Stimulated activated CD8-positive, alpha-beta memory T cell treated with anti-CD3 and anti-CD28 coated beads, Interleukin-4, amount 100 ng/mL, for 4 hours (primary cell): Measurements from ENCODE around the gene FRMD4B.
"Not testable (repeated sequence)": the region's sequence is repeated elsewhere in the genome, so short reads cannot be mapped to it uniquely, and the experiment has no call there.

ENCODE experiments used
- DNase-seq, 2 donors: peaks; one replicate each; pipeline ENCODE4 v3.0.0-alpha.2; 2020; ENCODE audit warnings: low read depth in 2 of 2, low spot score in 1 of 2

FRMD4B gene

DNA sequence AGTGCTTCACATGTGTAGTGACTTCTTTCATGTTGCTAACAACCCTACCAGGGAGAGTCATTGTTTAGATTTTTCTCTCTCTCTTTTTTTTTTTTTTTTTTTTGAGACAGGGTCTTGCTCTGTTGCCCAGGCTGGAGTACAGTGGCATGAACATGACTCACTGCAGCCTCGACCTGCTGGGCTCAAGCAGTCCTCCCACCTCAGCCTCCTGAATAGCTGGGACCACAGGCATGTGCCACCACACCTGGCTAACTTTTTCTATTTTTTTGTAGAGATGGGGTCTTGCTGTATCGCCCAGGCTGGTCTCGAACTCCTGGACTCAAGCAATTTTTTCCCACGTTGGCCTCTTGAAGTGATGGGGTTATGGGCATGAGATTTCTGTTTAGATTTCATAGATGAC is 63.4 kb downstream of the FRMD4B start:
- DNase-seq, result not testable (repeated sequence)

DNA sequence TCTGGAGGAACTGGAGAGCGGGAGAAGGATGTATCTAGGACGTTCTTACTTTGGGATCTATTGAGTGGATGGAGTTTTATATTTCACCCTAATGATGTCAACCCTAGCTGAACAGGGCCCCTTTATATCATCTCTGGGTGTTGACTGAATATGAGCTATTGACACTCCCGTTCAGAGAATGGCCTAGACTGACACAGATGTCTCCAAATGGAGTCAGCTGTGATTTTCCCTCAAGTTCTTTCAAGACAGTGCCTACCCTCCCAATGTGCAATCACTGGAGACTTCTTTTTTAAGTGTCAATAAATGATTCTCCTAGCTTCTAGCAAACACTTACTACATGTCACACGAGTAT is 63.8 kb downstream of the FRMD4B start:
- no peak for DNase-seq

DNA sequence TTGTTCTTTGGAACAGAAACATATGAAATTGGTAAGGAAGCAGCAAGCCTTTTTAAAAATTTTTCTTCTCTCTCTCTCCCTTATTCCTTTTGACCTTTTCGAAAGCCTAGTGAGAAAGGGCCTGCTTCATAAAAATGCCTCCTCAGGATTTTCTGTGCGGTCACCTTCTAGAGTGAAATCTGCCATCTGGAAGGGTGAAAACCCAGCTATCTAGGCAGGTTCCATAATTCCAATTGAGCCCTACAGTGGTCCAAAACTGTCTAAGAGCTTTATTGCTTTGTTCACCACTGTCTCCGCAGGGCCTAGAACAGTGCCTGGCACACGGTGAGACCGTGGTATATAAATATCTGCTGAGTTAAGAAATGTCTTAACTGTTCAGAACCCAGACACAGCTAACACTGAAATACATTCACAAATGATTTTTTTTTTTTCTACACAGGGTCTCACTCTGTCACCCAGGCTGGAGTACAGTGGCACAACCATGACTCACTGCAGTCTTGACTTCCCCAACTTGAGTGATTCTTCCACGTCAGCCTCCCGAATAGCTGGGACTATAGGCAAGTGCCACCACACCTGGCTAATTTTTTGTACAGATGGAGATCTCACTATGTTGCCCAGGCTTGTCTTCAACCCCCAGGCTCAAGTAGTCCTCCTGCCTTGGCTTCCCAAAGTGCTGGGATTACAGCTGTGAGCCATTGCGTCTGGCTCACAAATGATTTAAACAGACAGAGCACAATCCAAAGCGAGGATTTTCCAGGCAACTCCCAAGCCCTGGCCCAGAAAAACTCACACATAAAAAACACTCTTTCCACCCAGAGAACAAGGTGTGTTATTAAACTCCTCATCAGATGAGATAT is 64.4 kb downstream of the FRMD4B start:
- no peak for DNase-seq

DNA sequence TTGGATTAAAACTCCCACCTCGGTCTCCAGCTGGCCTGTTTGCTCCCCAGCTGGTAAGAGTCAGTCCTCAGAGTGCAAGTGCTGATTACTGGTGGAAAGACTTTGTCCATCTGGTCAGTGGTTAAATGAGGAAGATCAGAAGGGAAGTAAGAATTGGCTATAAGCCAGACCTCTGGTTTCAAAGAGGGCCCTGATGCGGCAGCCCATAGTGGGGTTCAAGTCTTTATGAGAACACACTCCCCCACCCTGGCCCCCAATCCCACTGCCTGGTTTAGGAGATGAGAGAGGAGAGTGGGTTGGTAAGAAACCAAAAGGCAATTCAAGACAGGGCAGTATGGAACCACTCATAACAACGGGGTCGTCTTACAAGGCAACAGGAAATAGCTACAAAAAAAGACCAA is 65.0 kb downstream of the FRMD4B start:
- no peak for DNase-seq

DNA sequence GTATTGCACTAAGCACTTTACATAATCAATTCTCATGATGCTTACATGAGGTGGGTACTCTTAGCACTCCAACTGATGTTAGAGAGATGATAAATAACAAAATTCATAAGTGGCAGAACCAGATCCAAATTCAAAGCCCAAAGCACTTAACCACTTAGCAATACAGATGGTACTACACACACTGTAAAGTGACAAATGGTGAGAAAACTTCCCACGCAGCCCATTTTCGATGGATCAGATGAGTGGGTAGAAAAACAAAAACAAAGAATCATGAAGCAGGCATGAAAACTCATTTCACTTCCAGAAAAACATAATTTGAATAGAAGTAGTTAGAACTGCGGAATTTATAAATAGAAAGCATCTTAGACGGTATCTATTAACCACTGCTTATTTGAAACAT is 66.2 kb downstream of the FRMD4B start:
- DNase-seq, result no peak

DNA sequence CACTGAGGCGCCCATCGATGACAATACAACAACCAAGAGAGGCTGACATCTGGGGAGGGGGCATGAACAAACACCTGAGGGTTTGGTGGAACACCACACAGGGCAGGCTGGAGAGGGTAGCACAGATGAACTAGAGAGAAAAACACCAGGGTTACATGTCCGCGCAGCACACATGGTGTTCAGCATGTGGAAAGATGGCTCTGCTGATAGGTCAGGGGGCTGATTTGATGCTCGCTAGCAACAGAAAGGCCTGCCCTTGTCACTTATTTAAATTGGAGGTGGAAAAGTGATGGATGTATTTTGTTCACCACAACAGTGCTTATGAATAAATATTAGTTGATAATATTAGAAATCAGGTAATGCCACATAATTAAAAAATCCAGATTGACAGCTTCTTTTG is 67.5 kb downstream of the FRMD4B start:
- no peak for DNase-seq

DNA sequence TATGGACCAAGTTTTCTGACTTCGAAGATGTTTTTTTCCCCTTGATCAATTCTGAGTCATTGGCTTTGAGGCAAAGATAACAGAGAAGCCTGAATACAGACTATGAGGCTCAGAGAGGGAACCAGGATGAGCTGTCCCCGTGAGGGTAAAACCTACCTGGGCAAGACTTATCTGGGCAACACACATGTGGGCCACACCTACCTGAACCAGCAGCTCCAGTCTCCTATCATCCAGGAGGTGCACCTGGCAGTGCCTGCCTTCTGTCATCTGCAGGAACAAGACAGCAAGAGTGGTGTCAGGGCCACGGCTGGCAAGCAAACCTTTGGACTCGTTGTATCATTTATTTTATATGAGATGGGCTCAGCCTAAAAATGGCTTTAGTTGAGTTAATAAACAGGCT is 72.6 kb downstream of the FRMD4B start:
- no peak for DNase-seq

DNA sequence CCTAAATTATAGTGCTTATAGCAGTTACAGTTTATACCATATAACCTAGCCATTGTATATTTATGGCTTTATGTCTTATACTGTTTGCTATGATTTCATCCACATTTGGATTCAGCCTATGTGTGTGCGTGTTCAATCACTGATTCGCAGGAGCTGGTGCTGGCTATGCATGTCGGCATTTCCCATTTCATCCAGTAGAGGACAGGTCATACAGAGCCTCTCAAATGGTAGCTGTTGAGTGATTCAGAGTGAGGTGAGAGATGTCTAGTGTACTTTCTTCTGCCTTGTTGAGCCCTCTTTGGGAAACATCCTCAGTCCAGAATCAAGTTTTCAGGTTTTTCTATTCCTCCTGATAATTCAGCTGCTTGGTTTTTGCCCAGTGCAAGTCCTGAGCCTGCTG is 76.1 kb downstream of the FRMD4B start:
- DNase-seq, result no peak

DNA sequence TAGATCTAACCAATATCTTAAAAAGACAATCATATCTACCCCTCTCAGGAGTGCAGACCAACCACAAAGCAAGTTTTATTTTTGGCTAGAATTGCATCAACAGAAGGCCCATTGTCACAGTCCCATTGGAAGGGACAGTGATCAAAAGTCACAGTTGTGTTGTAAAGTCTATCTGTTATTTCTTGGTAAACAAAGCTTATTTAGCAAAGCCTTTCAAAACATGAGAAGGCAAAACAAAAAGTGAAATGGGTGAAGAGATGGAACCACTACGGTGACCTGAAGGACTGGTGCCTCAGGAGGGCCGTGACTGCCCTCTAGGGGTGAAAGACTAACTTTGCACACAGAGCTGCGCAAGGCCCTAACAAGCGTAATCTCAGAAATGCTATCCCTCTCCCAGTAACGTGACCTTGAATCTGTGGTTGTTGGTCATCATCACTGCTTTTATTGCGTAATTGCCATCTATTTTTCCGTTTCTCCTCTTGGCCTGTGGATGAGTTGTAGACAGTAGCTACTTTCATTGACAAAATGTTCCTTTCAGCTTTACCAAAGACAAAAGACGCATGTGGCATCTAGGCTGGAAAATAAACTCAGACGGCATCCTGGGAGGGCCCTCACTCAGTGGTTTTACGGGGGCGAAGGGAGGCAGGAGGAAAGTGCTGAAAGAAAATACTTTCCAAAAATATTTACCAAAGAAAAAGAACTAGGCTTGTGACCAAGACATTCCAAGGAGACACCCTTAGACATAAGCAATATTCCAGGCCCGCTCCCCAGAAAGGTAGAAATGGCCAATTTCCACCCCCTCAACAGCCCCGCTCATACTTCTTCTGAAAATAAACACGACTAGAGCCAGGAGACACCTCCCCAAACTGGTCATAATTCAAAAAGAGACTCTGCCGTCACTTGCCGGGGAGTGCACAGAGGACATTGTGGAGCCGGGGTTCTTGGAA is 79.4 kb downstream of the FRMD4B start:
- peak; percentile 29 to 35 for DNase-seq

DNA sequence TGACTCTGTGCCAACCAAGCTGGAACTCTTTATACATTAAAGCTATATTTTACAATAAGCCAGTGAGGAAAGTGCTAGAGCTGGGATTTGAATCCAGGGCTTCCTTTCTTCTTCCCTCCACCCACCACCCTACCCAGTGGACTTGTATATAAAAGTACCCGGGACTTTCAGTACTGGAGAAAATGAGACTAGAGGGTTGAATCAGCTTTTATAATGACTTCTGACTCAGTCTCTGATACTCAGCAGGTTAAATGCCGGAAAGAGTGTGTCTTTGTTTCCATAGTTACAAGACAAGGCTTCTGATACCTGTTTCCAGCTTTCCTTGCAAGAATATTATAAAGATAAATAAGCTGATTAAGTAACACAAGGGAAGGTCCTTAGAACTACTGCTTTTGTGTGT is 80.9 kb downstream of the FRMD4B start:
- no peak for DNase-seq

DNA sequence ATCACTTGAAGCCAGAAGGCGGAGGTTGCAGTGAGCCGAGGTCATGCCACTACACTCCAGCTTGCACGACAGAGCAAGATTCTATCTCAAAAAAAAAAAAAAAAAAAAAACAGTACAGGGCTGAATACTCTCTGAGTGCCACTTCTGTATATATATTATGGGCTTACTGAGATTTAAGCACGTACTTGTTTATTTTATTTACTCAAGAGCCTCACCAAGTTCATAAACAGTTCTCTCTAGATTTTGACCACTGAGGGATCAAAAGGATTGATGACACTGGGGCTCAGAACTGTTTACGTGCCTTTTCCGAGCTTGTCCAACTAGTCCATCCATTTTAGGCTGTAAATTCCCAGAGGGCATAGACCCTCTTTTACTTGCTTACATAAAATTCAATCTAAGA is 81.5 kb downstream of the FRMD4B start:
- no peak for DNase-seq

DNA sequence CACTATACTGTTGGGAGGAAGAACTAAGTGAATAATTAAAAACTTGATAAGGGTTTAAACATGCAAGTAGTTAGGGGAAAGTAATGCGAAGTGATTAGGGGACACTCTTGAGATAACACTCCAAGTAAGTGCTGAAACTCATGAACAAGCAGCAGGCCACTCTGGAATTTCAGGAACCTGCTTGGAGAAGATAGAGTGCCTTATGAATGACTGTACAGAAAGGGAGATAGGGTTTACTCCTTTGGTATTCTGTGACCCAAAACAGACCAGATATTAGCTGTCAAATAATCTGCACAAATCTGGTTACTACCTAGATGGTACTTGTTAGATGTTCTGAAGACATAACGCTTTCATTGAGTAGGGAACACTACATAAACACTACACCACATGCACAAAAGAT is 85.6 kb downstream of the FRMD4B start:
- DNase-seq, result no peak

DNA sequence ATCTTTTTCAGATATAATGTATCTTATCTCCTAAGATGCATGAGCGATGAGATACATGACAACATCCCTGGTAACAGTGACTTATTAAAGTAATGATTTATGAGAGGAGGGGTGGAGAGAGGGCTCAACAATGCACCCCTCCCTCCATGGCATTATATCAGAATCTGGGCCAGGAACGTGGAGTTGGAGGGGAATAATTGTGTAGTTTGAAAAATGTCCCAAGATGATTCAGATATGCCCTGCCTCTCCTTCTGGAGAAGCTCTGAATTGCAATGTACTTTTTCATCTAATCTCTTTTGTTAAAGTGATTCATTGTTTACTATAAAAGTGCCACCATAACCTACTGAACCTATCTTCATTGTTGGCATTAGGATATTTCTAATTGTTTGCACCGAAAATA is 86.5 kb downstream of the FRMD4B start:
- DNase-seq, result no peak

DNA sequence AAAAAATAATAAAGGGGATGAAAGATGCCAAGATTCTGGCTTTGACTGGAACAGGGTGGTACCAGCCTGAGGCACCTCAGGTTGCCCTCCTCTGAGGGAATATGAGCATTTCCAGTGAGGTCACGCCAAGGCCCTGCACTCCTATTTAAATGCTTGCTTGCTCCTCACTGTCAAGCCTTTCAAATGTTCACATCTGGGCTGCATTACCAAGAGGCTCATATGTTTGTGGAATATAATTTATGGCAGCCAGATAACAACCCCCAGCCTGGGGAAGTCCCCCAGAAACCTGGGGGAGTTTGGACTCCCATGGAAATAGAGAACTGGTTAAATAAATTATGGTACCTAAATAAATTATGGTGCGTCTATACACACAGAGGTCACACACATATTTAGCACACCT is 88.4 kb downstream of the FRMD4B start:
- no peak for DNase-seq

DNA sequence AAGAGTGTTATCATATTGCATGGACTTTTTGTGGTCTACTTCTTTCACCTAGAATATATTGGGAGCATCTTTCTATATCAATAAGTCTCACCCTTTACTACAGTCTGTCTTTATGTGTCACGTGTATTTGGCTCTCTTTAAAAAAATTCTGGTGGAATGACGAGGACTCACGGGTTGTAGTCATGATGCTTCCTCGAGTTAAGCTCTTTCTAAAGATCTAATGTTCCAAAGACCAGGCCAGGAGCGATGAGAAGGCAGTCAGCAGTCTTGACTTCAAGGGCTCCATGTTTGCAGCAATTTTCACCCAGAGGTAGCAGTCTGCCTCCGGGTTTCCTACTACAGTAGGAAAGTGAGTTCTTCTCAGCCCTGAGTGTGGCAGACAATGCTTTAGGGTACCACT is 88.9 kb downstream of the FRMD4B start:
- DNase-seq, result no peak

DNA sequence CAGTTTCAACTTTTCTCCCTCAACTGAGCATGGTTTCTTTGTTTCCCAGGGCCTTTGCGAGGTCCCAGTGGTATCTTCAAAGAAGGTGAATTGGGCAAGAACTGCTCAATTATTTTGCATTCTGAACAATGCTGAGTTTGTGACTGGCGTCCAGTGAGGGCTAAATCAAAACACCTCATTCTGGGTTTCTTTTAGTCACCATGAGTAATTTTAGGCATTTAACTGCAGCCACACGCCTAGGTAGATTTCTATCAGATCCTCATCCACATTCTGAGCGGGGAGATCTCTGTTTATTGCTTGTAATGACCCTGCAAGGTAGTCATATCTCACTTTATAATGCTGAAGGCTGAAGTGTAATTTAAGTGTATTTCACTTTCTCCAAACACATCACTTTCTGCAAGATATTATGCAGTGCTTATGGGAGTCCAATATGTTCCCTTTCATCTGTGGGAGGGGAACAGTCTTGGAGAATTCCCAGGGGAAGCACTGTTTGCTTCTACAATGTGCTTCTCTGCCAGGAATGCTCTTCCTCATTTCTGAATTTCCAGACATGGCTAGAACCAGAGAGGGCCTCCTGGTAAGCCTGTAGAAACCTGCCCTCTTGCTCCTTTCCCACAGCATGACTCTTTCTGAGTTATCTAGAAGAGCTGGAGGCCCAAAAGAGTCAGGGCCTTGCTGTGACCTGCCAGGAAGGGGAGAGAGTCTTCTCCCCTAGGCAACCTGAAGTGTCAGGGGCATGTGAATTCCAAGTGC is 91.7 kb downstream of the FRMD4B start:
- DNase-seq, result no peak

DNA sequence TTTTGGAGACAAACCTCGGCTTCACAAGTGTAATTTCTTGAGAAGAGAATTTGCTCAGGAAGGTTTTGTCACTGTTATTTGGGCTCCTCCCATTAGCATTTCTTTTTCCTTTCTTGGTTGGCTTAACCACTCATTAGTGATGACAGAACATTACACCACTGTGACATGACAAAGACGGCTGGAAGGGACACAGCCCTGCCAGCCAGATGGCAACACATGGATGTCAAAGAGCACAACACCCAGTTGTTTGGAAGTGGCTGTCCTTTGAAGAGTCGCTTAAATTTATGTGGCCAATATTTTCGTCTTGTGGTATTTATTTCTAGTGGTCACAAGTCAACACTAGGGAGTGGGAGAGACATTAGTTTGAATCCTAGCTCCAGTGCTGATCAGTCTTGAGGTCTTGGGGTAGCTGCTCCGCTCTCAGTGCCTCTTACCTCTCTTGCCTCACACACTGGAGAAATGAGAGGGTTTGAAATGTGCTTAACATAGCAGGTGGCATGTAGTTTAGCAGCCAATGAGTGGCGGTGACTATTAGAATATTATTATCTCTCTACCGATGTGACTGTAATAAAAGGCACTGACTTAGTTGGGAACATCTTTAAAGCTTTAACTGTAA is 92.8 kb downstream of the FRMD4B start:
- DNase-seq, result no peak

DNA sequence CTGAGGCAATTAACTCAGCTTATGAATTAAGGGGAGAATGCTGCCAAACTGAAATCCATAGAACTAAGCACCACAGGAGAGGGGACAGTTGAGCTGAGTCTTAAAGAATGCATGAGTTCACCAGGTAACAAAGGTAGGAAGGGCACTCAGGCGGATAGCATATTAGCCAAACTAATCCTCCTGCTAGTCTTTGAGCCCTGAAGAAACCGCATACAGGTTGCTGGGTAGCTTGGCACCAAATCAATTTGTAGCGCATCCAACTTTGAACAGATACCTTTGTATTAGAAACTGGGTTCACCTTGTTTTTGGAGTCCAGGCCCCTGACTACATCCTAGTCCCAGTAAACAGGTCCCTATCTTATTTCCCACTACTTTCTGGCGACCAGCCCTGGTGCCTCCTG is 93.7 kb downstream of the FRMD4B start:
- no peak for DNase-seq

DNA sequence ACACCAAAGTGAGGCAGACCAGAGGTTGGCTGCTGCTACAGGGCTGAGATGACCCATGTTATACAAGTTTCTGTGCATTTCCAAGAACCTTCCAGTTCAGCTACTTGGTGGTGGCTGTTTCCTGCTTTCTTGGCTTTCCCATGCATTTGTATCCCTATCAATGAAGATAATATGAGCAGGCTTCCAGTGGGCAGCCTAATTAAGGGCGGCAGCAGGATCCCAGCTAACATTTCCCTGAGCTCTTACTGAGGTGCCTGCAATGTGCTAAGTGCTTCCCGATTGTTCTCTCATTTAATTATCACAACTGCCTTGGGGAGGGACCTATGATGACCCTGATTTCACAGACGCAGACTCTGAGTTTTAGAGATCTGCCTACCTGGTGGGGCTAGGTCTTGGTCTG is 95.5 kb downstream of the FRMD4B start:
- no peak for DNase-seq

DNA sequence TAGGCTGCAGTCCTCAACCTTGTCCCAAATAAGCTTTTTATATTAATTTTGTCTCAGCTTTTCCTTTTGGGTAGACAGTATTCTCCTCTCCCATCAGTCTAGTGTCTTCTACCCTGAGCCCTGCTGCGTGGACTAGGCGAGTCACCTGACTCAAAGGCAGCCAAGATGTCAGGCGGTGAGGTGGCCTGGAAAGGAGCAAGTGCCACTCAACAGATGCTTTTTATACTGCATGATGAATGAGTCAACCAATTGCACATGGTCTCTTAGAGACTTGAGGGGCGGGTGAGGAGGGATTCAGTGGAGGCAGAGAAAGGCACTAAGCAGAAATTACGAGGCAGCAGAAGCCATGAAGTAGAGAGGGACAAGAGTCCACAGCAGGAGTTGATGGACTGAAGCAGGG is 95.9 kb downstream of the FRMD4B start:
- DNase-seq, result no peak
